WTC11 (cell line): ENCODE measurements around the gene FAM78B. TPM values are rescaled to one million over a fixed set of nuclear protein-coding genes. Genes with fewer than 3 reads are reported as not detected.
A peak's percentile ranks its signal among the peaks of the same experiment; 100 is the strongest.

Source experiments
- ATAC-seq: fragments of 200-7000 bp; cut with Tn5 transposase; 2 replicates; pipeline ENCODE4 v1.10.0; 2021; ENCODE audit warnings: mild to moderate bottlenecking, moderate library complexity
- Bru-seq: library from RNA; stranded (reverse); fragments of 400-500 nt; gene quantifications from one replicate; lab custom pipeline; 2021; lab: Mats Ljungman, UMichigan
- CTCF ChIA-PET: fragments of 300-600 bp; sonication (Branson Sonifier 250); formaldehyde crosslinking; loops from one replicate; lab custom pipeline; 2021; ENCODE audit warnings: antibody characterized with exemption; lab: Charles Lee
- POLR2A ChIA-PET: fragments of 350-600 bp; sonication (Branson Sonifier 250); formaldehyde crosslinking; loops from one replicate; lab custom pipeline; 2021; ENCODE audit warnings: antibody characterized with exemption; lab: Charles Lee
- DNase-seq: peaks from one replicate; pipeline ENCODE4 v3.0.0; 2021; ENCODE audit warnings: low spot score
- H3K27ac Mint-ChIP-seq: 2 replicates; pipeline ENCODE4 v1.8.0; 2021; ENCODE audit warnings: mixed read lengths
- H3K27me3 Mint-ChIP-seq: 2 replicates; pipeline ENCODE4 v1.8.0; 2021; ENCODE audit warnings: low read depth, mild to moderate bottlenecking, moderate library complexity, mixed read lengths
- H3K36me3 Mint-ChIP-seq: 2 replicates; pipeline ENCODE4 v1.8.0; 2021; ENCODE audit warnings: mixed read lengths
- H3K4me1 Mint-ChIP-seq: 2 replicates; pipeline ENCODE4 v1.8.0; 2022; ENCODE audit warnings: mixed read lengths
- H3K4me3 Mint-ChIP-seq: 2 replicates; pipeline ENCODE4 v1.8.0; 2021; ENCODE audit warnings: mild to moderate bottlenecking, moderate library complexity, mixed read lengths
- H3K9me3 Mint-ChIP-seq: 2 replicates; pipeline ENCODE4 v1.8.0; 2021; ENCODE audit warnings: mixed read lengths
- KAT7 ChIP-seq: sonication (generic); formaldehyde crosslinking; IDR thresholded peaks from 2 replicates; pipeline ENCODE4 v1.8.1; 2023; ENCODE audit warnings: missing genetic modification reagents, mild to moderate bottlenecking, borderline replicate concordance
- NR3C1 ChIP-seq: sonication (generic); formaldehyde crosslinking; conservative IDR thresholded peaks from 2 replicates; pipeline ENCODE4 v1.8.1; 2023; ENCODE audit warnings: low read depth, mild to moderate bottlenecking, missing genetic modification reagents
- SMAD3 ChIP-seq: sonication (generic); formaldehyde crosslinking; IDR thresholded peaks from 2 replicates; pipeline ENCODE4 v1.8.0; 2022; ENCODE audit warnings: missing genetic modification reagents, mild to moderate bottlenecking, borderline replicate concordance
- SOX15 ChIP-seq: fragments of 250-450 bp; sonication (Bioruptor Pico); IDR thresholded peaks from 2 replicates; pipeline ENCODE4 v1.9.0; 2021; ENCODE audit warnings: mild to moderate bottlenecking
- SP1 ChIP-seq: sonication (generic); formaldehyde crosslinking; conservative IDR thresholded peaks from 2 replicates; pipeline ENCODE4 v1.8.1; 2022; ENCODE audit warnings: missing genetic modification reagents
- TCF7 ChIP-seq: sonication (generic); formaldehyde crosslinking; IDR thresholded peaks from 2 replicates; pipeline ENCODE4 v1.8.0; 2022; ENCODE audit warnings: mild to moderate bottlenecking, low read depth, missing genetic modification reagents, moderate library complexity
- TP53 ChIP-seq: sonication (generic); formaldehyde crosslinking; IDR thresholded peaks from 2 replicates; pipeline ENCODE4 v1.8.1; 2023; ENCODE audit warnings: mild to moderate bottlenecking, missing genetic modification reagents
- long read RNA-seq, 3 experiments: library from RNA in 1 of 3; library from capped mRNA in 1 of 3; library from polyadenylated mRNA in 1 of 3; unstranded in 2 of 3; stranded (forward) in 1 of 3; transcript quantifications; one replicate each; pipeline ENCODE4 v2.0.0, GENCODE V29; 2021
- total RNA-seq: library from RNA; stranded (reverse); gene quantifications from 3 replicates; pipeline ENCODE4 v1.2.3, GENCODE V29; 2021
- TF ChIP-seq, protein P1 (sequence below): sonication (generic); formaldehyde crosslinking; IDR thresholded peaks from 2 replicates; pipeline ENCODE4 v1.8.1; 2022; ENCODE audit warnings: low read depth, missing genetic modification reagents, borderline replicate concordance
- TF ChIP-seq, protein P2 (sequence below): fragments of 250-450 bp; sonication (Bioruptor Pico); IDR thresholded peaks from 2 replicates; pipeline ENCODE4 v1.9.0; 2021; ENCODE audit warnings: mild to moderate bottlenecking, borderline replicate concordance
- TF ChIP-seq, protein P3 (sequence below): sonication (generic); formaldehyde crosslinking; IDR thresholded peaks from 2 replicates; pipeline ENCODE4 v1.8.1; 2022; ENCODE audit warnings: missing genetic modification reagents, borderline replicate concordance
- TF ChIP-seq, protein P4 (sequence below): fragments of 250-450 bp; sonication (Bioruptor Pico); IDR thresholded peaks from 2 replicates; pipeline ENCODE4 v1.9.0; 2021; ENCODE audit warnings: mild to moderate bottlenecking
- TF ChIP-seq, protein P5 (sequence below): sonication (generic); formaldehyde crosslinking; conservative IDR thresholded peaks from 2 replicates; pipeline ENCODE4 v1.8.1; 2022; ENCODE audit warnings: mild to moderate bottlenecking, missing genetic modification reagents
- TF ChIP-seq, protein P6 (sequence below): sonication (generic); formaldehyde crosslinking; IDR thresholded peaks from 2 replicates; pipeline ENCODE4 v1.8.0; 2023; ENCODE audit warnings: mild to moderate bottlenecking, missing genetic modification reagents
- TF ChIP-seq, protein P7 (sequence below): sonication (generic); formaldehyde crosslinking; IDR thresholded peaks from 2 replicates; pipeline ENCODE4 v1.8.1; 2023; ENCODE audit warnings: mild to moderate bottlenecking, missing genetic modification reagents

Gene FAM78B, protein sequence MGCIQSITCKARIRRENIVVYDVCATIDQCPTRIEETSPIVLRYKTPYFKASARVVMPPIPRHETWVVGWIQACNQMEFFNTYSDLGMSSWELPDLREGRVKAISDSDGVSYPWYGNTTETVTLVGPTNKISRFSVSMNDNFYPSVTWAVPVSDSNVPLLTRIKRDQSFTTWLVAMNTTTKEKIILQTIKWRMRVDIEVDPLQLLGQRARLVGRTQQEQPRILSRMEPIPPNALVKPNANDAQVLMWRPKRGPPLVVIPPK
- total RNA-seq, result 2.2 to 2.7 TPM (median 2.6 TPM) in 3 replicates
- Bru-seq, nascent RNA, result percentile 42 among the genes with signal in this experiment
- long read RNA-seq, experiment 1, partial matches to known transcripts, result 1 of 9 reads
- long read RNA-seq, experiment 1, other reads (novel, unspliced or antisense), result 3 of 9 reads
- long read RNA-seq, experiment 2, partial matches to known transcripts, result 0 of 2 reads
- long read RNA-seq, experiment 2, other reads (novel, unspliced or antisense), result 0 of 2 reads
- long read RNA-seq, experiment 3, partial matches to known transcripts, result 0 of 1 reads
- long read RNA-seq, experiment 3, other reads (novel, unspliced or antisense), result 1 of 1 reads

DNA sequence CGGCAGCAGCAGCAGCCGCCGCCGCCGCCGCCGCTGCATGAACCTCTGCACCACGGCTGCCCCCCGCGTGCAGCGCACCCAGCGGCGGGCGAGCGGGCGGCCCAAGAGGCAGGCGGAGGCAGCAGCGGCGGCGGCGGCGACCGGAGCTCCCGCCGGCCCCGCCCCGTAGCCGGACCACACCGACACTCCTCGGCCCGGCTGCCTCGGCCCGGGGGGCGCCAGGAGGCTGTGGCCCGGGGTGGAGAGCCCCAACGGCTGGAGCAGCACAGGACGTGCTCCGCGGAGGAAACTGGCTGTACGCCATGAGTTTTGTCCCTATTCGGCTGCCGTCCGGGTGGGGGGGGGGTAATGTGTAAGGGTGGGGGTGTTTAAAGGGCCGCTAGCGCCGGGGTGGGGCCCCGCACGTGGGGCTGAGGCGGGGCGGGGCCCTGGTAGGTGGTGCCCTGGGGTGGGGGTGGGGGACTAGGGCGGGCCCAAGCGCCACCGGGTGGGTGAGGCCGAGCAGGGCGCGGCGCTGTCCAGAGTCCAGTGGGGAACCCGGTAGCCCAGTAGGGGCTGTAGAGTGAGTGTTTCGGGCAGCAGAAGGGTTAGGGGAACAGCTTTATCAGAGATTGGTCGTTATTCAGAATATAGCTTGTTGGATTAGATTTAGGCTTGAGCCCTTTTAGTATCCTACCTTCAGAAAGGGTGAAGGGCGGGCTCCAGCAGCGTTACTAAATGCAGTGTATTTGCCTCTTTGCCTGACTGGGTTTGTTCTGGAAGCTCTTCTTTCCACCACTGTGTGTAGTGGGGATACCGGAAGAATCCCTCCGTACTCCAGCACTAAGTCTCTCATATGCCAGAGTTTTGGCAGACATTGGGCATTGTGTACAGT, at the start of gene FAM78B:
Gene FAM78B, minus strand, starts transcription at position 304 of the 874 bp plus-strand sequence. CDS start 753 bp downstream, outside the sequence.
- H3K9me3 Mint-ChIP-seq, result no peaks in the 10 kb centered on the region
- peak within 1 kb of the TSS; percentile 82 for H3K4me3 Mint-ChIP-seq
- H3K27me3 Mint-ChIP-seq, result peaks cover 49% of the 10 kb centered on the region
- TF ChIP-seq, protein P1, sequence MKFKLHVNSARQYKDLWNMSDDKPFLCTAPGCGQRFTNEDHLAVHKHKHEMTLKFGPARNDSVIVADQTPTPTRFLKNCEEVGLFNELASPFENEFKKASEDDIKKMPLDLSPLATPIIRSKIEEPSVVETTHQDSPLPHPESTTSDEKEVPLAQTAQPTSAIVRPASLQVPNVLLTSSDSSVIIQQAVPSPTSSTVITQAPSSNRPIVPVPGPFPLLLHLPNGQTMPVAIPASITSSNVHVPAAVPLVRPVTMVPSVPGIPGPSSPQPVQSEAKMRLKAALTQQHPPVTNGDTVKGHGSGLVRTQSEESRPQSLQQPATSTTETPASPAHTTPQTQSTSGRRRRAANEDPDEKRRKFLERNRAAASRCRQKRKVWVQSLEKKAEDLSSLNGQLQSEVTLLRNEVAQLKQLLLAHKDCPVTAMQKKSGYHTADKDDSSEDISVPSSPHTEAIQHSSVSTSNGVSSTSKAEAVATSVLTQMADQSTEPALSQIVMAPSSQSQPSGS (CRISPR knock-in tag), result no peak
- 0 out of 2 replicates have a peak, but pooled peaks have one; percentile 20 for TF ChIP-seq SP1 (CRISPR knock-in tag)
- TF ChIP-seq, all 79 proteins: peak for 1
- peak; percentile 63 for ATAC-seq
- DNase-seq, result peak; percentile 58
- H3K36me3 Mint-ChIP-seq, result no peaks in the 10 kb centered on the region
- H3K27ac Mint-ChIP-seq, result no peak within 1 kb of the TSS
- H3K4me1 Mint-ChIP-seq, result peaks cover 26% of the 10 kb centered on the region
- CTCF ChIA-PET, result interaction anchor here (0.5 to 1.9 kb wide), 5 partner anchors 28 to 312 kb away, joined by 3 to 6 read pairs (median 3); no protein-coding TSS in a partner anchor
- POLR2A ChIA-PET, result no interaction called here

DNA sequence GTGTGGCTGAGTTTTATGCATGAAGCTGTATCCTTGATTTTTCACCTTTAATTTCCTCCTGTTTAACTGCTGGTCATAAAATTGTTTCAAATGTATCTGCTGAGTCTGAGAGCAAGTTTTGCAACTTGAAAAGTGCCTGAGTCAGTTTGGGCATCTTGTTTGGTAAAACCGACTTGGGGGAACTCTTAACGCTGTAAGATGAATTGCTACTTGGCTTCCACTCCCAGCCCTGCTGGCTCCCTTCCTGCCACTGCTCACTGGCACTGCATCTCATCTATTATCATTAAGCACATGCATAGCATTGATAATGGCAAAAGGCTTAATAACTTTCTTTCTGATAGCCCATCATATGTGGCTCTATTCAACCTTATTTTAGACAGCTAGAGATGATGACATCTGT, 35.7 kb upstream of the FAM78B start:
- DNase-seq, result no peak
- CTCF ChIA-PET, result no interaction called here
- no peak for ATAC-seq
- Mint-ChIP-seq H3K4me3 (no peak overlapping the region), H3K36me3 (no peaks in the 10 kb centered on the region)
- TF ChIP-seq, protein P2, sequence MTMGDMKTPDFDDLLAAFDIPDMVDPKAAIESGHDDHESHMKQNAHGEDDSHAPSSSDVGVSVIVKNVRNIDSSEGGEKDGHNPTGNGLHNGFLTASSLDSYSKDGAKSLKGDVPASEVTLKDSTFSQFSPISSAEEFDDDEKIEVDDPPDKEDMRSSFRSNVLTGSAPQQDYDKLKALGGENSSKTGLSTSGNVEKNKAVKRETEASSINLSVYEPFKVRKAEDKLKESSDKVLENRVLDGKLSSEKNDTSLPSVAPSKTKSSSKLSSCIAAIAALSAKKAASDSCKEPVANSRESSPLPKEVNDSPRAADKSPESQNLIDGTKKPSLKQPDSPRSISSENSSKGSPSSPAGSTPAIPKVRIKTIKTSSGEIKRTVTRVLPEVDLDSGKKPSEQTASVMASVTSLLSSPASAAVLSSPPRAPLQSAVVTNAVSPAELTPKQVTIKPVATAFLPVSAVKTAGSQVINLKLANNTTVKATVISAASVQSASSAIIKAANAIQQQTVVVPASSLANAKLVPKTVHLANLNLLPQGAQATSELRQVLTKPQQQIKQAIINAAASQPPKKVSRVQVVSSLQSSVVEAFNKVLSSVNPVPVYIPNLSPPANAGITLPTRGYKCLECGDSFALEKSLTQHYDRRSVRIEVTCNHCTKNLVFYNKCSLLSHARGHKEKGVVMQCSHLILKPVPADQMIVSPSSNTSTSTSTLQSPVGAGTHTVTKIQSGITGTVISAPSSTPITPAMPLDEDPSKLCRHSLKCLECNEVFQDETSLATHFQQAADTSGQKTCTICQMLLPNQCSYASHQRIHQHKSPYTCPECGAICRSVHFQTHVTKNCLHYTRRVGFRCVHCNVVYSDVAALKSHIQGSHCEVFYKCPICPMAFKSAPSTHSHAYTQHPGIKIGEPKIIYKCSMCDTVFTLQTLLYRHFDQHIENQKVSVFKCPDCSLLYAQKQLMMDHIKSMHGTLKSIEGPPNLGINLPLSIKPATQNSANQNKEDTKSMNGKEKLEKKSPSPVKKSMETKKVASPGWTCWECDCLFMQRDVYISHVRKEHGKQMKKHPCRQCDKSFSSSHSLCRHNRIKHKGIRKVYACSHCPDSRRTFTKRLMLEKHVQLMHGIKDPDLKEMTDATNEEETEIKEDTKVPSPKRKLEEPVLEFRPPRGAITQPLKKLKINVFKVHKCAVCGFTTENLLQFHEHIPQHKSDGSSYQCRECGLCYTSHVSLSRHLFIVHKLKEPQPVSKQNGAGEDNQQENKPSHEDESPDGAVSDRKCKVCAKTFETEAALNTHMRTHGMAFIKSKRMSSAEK (CRISPR knock-in tag), result no peak
- TF ChIP-seq TP53, result no peak
- TF ChIP-seq, protein P3, sequence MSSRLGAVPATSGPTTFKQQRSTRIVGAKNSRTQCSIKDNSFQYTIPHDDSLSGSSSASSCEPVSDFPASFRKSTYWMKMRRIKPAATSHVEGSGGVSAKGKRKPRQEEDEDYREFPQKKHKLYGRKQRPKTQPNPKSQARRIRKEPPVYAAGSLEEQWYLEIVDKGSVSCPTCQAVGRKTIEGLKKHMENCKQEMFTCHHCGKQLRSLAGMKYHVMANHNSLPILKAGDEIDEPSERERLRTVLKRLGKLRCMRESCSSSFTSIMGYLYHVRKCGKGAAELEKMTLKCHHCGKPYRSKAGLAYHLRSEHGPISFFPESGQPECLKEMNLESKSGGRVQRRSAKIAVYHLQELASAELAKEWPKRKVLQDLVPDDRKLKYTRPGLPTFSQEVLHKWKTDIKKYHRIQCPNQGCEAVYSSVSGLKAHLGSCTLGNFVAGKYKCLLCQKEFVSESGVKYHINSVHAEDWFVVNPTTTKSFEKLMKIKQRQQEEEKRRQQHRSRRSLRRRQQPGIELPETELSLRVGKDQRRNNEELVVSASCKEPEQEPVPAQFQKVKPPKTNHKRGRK, result no peak
- TF ChIP-seq, protein P4, sequence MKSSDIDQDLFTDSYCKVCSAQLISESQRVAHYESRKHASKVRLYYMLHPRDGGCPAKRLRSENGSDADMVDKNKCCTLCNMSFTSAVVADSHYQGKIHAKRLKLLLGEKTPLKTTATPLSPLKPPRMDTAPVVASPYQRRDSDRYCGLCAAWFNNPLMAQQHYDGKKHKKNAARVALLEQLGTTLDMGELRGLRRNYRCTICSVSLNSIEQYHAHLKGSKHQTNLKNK (CRISPR knock-in tag), result no peak
- TF ChIP-seq NR3C1, result no peak
- TF ChIP-seq, protein P5, sequence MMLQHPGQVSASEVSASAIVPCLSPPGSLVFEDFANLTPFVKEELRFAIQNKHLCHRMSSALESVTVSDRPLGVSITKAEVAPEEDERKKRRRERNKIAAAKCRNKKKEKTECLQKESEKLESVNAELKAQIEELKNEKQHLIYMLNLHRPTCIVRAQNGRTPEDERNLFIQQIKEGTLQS (CRISPR knock-in tag), result no peak
- TF ChIP-seq, all 79 proteins: peak for 0
- Mint-ChIP-seq H3K27me3 (no peaks in the 10 kb centered on the region), H3K9me3 (0 out of 2 replicates have a peak, but pooled peaks cover 6% of the 10 kb centered on the region), H3K4me1 (peaks cover 11% of the 10 kb centered on the region), H3K27ac (no peak overlapping the region)
- POLR2A ChIA-PET, result no interaction called here

DNA sequence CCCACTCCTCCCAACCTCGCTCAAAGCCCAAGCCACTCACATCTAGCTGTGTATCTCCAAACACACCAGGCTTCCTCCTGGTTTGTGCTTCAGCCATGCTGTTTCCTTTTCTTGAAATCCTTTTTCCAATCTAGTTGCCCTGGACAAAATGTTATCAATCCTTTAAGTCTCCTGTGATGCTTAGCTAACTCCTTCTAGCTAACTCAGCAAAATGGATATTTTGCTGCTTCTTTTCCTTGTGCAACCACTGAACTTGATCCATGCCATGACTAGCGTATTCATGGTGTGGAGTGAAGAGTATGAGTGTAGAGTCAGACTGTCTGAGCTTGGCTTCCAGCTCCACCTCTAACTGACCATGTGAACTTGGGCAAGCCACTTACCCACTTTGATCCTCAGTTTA, 33.9 kb upstream of the FAM78B start:
- Mint-ChIP-seq H3K4me3 (no peak overlapping the region), H3K27me3 (no peaks in the 10 kb centered on the region), H3K4me1 (peaks cover 11% of the 10 kb centered on the region), H3K9me3 (peaks cover 9% of the 10 kb centered on the region), H3K36me3 (no peaks in the 10 kb centered on the region), H3K27ac (no peak overlapping the region; the same call in 1 of the 2 replicates)
- ChIA-PET POLR2A (no interaction called here), CTCF (no interaction called here)
- ATAC-seq (no peak), DNase-seq (no peak)
- TF ChIP-seq, protein P6, sequence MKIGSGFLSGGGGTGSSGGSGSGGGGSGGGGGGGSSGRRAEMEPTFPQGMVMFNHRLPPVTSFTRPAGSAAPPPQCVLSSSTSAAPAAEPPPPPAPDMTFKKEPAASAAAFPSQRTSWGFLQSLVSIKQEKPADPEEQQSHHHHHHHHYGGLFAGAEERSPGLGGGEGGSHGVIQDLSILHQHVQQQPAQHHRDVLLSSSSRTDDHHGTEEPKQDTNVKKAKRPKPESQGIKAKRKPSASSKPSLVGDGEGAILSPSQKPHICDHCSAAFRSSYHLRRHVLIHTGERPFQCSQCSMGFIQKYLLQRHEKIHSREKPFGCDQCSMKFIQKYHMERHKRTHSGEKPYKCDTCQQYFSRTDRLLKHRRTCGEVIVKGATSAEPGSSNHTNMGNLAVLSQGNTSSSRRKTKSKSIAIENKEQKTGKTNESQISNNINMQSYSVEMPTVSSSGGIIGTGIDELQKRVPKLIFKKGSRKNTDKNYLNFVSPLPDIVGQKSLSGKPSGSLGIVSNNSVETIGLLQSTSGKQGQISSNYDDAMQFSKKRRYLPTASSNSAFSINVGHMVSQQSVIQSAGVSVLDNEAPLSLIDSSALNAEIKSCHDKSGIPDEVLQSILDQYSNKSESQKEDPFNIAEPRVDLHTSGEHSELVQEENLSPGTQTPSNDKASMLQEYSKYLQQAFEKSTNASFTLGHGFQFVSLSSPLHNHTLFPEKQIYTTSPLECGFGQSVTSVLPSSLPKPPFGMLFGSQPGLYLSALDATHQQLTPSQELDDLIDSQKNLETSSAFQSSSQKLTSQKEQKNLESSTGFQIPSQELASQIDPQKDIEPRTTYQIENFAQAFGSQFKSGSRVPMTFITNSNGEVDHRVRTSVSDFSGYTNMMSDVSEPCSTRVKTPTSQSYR (CRISPR knock-in tag), result no peak
- TF ChIP-seq, protein P7, sequence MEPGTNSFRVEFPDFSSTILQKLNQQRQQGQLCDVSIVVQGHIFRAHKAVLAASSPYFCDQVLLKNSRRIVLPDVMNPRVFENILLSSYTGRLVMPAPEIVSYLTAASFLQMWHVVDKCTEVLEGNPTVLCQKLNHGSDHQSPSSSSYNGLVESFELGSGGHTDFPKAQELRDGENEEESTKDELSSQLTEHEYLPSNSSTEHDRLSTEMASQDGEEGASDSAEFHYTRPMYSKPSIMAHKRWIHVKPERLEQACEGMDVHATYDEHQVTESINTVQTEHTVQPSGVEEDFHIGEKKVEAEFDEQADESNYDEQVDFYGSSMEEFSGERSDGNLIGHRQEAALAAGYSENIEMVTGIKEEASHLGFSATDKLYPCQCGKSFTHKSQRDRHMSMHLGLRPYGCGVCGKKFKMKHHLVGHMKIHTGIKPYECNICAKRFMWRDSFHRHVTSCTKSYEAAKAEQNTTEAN (CRISPR knock-in tag), result no peak
- TF ChIP-seq TCF7 (CRISPR knock-in tag) (no peak), SOX15 (no peak), SMAD3 (CRISPR knock-in tag) (no peak), KAT7 (no peak)
